ENCODE data around the gene CCDC12. TPM values are rescaled to one million over a fixed set of nuclear protein-coding genes. Genes with fewer than 3 reads are reported as not detected.

Gene CCDC12
- polyA plus RNA-seq, 1 of the 3 experiments (the other 2 are of a cell fraction): 105 TPM

GRCh38 chr3:46997453-46998091 is 21.0 kb upstream of the CCDC12 start:
- no peak overlapping the region for H3K4me2 ChIP-seq
- DNase-seq: peak; percentile 22
- peaks cover 0 to 7% of the 10 kb centered on the region in 2 experiments for H3K36me3 ChIP-seq (replicated peaks in 1 of 2; ENCODE audit: control insufficient read depth in 1 of 2, insufficient read depth in 2 of 2, low read length in 1 of 2)
- no peaks in the 10 kb centered on the region for H3K9me2 ChIP-seq
- no peak overlapping the region for H2AFZ ChIP-seq (ENCODE audit: low read depth)
- no peaks in the 10 kb centered on the region for H3K9me3 ChIP-seq
- no peak for TF ChIP-seq EP300 (IDR thresholded peaks at IDR 0.05; ENCODE audit: borderline replicate concordance in 1 of 2, low read depth in 1 of 2, low read length in 1 of 2)
- no peak for TF ChIP-seq SMC3 (IDR thresholded peaks at IDR 0.05; ENCODE audit: low read depth, low read length)
- no peak for TF ChIP-seq REST (IDR thresholded peaks at IDR 0.05; ENCODE audit: low read depth, low read length)
- TF ChIP-seq ZBTB33 (IDR thresholded peaks at IDR 0.05; ENCODE audit: borderline replicate concordance, low read depth): no peak
- TF ChIP-seq FOSL2 (IDR thresholded peaks at IDR 0.05; ENCODE audit: borderline replicate concordance, low read depth): no peak
- no peak for TF ChIP-seq CHD2 (IDR thresholded peaks at IDR 0.05; ENCODE audit: low read length, partially characterized antibody)
- no peak for TF ChIP-seq FOXM1 (IDR thresholded peaks at IDR 0.05; ENCODE audit: low read depth)
- TF ChIP-seq YY1 (IDR thresholded peaks at IDR 0.05; ENCODE audit: low read depth): no peak
- no peak for TF ChIP-seq MXI1 (IDR thresholded peaks at IDR 0.05; ENCODE audit: low read depth, low read length)
- no peak for TF ChIP-seq IRF3 (IDR thresholded peaks at IDR 0.05; ENCODE audit: low read depth, low read length)
- TF ChIP-seq TCF12 (IDR thresholded peaks at IDR 0.05): no peak
- ChIA-PET POLR2A (no interaction called here), CTCF (interaction anchor here (0.7 to 4.8 kb wide), 10 partner anchors 10 to 340 kb away, joined by 3 to 44 read pairs (median 9); no protein-coding TSS in a partner anchor)
- no peak overlapping the region for H3K9ac ChIP-seq
- no peaks in the 10 kb centered on the region for H4K20me1 ChIP-seq (ENCODE audit: insufficient read depth)
- H3F3A ChIP-seq (replicated peaks; ENCODE audit: insufficient read depth): no peaks in the 10 kb centered on the region
- no peak overlapping the region for H3K27ac ChIP-seq (ENCODE audit: low read depth in 2 of 2, low read length in 1 of 2)
- no peaks in the 10 kb centered on the region for H3K27me3 ChIP-seq (ENCODE audit: insufficient read depth)
- no peak overlapping the region for H3K4me3 ChIP-seq (ENCODE audit: low read depth in 2 of 2, low read length in 1 of 2)
- 85% methylated on average over 13 of the region's 13 CpGs for WGBS (ENCODE audit: low lambda C conversion rate)
- H3K4me1 ChIP-seq (ENCODE audit: control insufficient read depth in 1 of 2, insufficient read depth in 2 of 2, low read depth in 1 of 2, low read length in 1 of 2): peaks cover 0 to 2% of the 10 kb centered on the region in 2 experiments; a peak in 1 of 4 replicates
- H3K79me2 ChIP-seq (ENCODE audit: insufficient read depth): no peaks in the 10 kb centered on the region

Data from SK-N-SH (cell line).